HG03196 (cell line): Measurements from ENCODE around the gene SCRT2.
"Not testable (repeated sequence)": the region's sequence is repeated elsewhere in the genome, so short reads cannot be mapped to it uniquely, and the experiment has no call there.

Experiments
- ATAC-seq: cut with Tn5 transposase; IDR thresholded peaks from one replicate; pipeline ENCODE4 v1.9.1; 2021; ENCODE audit not compliant: unreplicated experiment

The SCRT2 gene

GRCh38 chr20:701401-702129 lies 26.0 kb upstream of the SCRT2 start:
- ATAC-seq = no peak

GRCh38 chr20:699811-700338 lies 24.3 kb upstream of the SCRT2 start:
- no peak for ATAC-seq

GRCh38 chr20:699342-699741 lies 23.7 kb upstream of the SCRT2 start:
- ATAC-seq = no peak

- ATAC-seq = no peak
These were observed 22.7 kb upstream of the SCRT2 start for GRCh38 chr20:698276-698675.

GRCh38 chr20:697826-698225 lies 22.2 kb upstream of the SCRT2 start:
- no peak for ATAC-seq

- no peak for ATAC-seq
These were observed 19.7 kb upstream of the SCRT2 start for GRCh38 chr20:695165-695866.

GRCh38 chr20:694496-694895 lies 18.9 kb upstream of the SCRT2 start:
- no peak for ATAC-seq

GRCh38 chr20:693786-694185 lies 18.2 kb upstream of the SCRT2 start:
- ATAC-seq = not testable (repeated sequence)

GRCh38 chr20:692044-692443 lies 16.4 kb upstream of the SCRT2 start:
- ATAC-seq = no peak

GRCh38 chr20:689947-690346 lies 14.3 kb upstream of the SCRT2 start:
- ATAC-seq = no peak

GRCh38 chr20:689348-689747 lies 13.7 kb upstream of the SCRT2 start:
- ATAC-seq = no peak

- ATAC-seq = no peak
These were observed 13.2 kb upstream of the SCRT2 start for GRCh38 chr20:688809-689212.

- no peak for ATAC-seq
These were observed 12.0 kb upstream of the SCRT2 start for GRCh38 chr20:687468-688203.

- ATAC-seq = no peak
These were observed 9.2 kb upstream of the SCRT2 start for GRCh38 chr20:684676-685319.

GRCh38 chr20:682123-682522 lies 6.5 kb upstream of the SCRT2 start:
- ATAC-seq = no peak

GRCh38 chr20:680638-681187 lies 5.1 kb upstream of the SCRT2 start:
- no peak for ATAC-seq

- no peak for ATAC-seq
These were observed 2.4 kb upstream of the SCRT2 start for GRCh38 chr20:677957-678356.

GRCh38 chr20:676967-677366 lies 1.4 kb upstream of the SCRT2 start:
- no peak for ATAC-seq

- ATAC-seq = no peak
These were observed 824 bp upstream of the SCRT2 start for GRCh38 chr20:676315-676937.

GRCh38 chr20:675033-675452 lies 559 bp downstream of the SCRT2 start:
- no peak for ATAC-seq
